Stimulated activated CD4-positive, alpha-beta T cell treated with anti-CD3 and anti-CD28 coated beads, TNF-alpha, amount 100 ng/mL, for 1 hour (primary cell): ENCODE measurements around the gene SLC34A3.
A peak's percentile ranks its signal among the peaks of the same experiment; 100 is the strongest.
"Not testable (repeated sequence)": the region's sequence is repeated elsewhere in the genome, so short reads cannot be mapped to it uniquely, and the experiment has no call there.

ENCODE experiments used
- DNase-seq, 3 donors: peaks; one replicate each; pipeline ENCODE4 v3.0.0-alpha.2; 2020; ENCODE audit warnings: low read depth in 3 of 3, low spot score in 1 of 3

SLC34A3 gene

GRCh38 chr9:137228968-137229896, 1.5 kb upstream of the SLC34A3 start:
- no peak for DNase-seq

- DNase-seq = no peak
Measured at GRCh38 chr9:137229903-137230704, 597 bp upstream of the SLC34A3 start.

GRCh38 chr9:137231372-137232039, 805 bp downstream of the SLC34A3 start:
- no peak for DNase-seq

GRCh38 chr9:137232101-137232500, 1.4 kb downstream of the SLC34A3 start:
- no peak for DNase-seq

- DNase-seq = no peak
Measured at GRCh38 chr9:137232510-137232909, 1.8 kb downstream of the SLC34A3 start.

GRCh38 chr9:137233143-137233980, 2.7 kb downstream of the SLC34A3 start:
- DNase-seq = no peak

- DNase-seq = no peak
Measured at GRCh38 chr9:137234055-137234697, 3.5 kb downstream of the SLC34A3 start.

- DNase-seq = no peak
Measured at GRCh38 chr9:137234758-137235423, 4.2 kb downstream of the SLC34A3 start.

- no peak for DNase-seq
Measured at GRCh38 chr9:137235424-137236237, 4.9 kb downstream of the SLC34A3 start.

GRCh38 chr9:137236238-137236935, 5.7 kb downstream of the SLC34A3 start:
- peak; percentile 71 to 90 (median 83) for DNase-seq

GRCh38 chr9:137236936-137237421, 6.3 kb downstream of the SLC34A3 start:
- DNase-seq = no peak

GRCh38 chr9:137237759-137238726, 7.3 kb downstream of the SLC34A3 start:
- DNase-seq = no peak

GRCh38 chr9:137239541-137240200, 9.0 kb downstream of the SLC34A3 start:
- not testable (repeated sequence) for DNase-seq

GRCh38 chr9:137240318-137240840, 9.7 kb downstream of the SLC34A3 start:
- DNase-seq = peak in 1 of 3 donors; percentile 52

- peak; percentile 87 to 99 (median 97) for DNase-seq
Measured at GRCh38 chr9:137240841-137241489, 10.3 kb downstream of the SLC34A3 start, which contains the start of gene TUBB4B. TSS of gene TUBB4B (plus strand) at chr9:137241287. CDS start at chr9:137241361, 74 bp downstream.
